ENCODE data around the gene YTHDC2.

DNA sequence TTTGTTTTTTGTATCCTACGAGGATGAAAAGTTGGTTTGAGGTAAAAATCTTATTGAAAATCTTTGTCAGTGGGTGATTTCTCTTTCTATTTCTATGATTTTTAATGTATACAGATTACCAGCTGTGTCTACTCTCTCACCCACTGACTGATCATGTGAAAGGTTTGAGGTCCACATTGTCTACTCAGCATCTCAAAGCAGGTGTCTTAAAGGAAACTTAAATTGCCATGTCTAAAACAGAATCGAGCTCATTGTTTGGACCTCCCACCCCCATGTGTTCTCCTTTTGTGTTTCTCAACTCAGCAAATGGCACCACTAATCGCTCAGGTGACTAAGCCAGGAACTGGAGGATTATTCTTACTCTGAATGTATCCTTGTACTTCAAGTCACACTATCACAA, 121.5 kb downstream of the YTHDC2 start:
- TF ChIP-seq GATA2 (IDR thresholded peaks at IDR 0.05; ENCODE audit: low read depth, low read length) = no peak
- no peak for TF ChIP-seq GATA3 (IDR thresholded peaks at IDR 0.05; ENCODE audit: low read depth, low read length)

All from SH-SY5Y (cell line).